HG02759 (cell line): ENCODE data around the gene NEUROG3.
"Not testable (repeated sequence)": the region's sequence is repeated elsewhere in the genome, so short reads cannot be mapped to it uniquely, and the experiment has no call there.

Experiments
- ATAC-seq: cut with Tn5 transposase; IDR thresholded peaks from one replicate; pipeline ENCODE4 v1.9.1; 2021; ENCODE audit warnings: mild to moderate bottlenecking, moderate library complexity; ENCODE audit not compliant: unreplicated experiment

The NEUROG3 gene

DNA sequence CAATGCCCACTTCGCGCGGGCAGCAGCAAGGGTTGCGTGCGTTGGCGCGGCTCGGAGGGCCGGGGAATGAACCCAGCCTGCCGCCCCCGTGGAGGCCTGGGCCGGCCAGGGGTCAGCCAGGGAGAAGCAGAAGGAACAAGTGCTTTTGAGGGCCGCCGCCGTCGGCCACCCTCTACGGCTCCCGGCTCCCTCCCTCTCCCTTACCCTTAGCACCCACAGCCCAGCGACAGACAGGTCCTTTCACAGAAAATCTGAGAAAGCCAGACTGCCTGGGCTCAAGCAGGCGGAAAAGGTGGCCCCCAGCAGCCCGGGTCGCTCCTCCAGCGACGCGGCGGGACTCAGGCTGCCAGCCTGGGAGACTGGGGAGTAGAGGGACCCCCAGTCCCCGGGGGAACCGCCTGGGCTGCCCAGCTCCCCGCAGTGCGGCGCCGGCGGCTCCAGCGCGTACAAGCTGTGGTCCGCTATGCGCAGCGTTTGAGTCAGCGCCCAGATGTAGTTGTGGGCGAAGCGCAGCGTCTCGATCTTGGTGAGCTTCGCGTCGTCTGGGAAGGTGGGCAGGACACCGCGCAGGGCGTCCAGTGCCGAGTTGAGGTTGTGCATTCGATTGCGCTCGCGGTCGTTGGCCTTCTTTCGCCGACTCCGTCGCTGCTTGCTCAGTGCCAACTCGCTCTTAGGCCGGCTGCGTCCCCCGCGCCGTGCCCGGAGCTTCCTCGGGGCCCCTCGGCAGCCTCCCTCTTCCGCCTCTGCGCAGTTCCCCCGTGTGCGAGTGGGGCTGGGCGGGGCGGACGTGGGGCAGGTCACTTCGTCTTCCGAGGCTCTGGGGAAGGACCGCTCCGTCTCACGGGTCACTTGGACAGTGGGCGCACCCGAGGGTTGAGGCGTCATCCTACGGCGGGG is 815 bp downstream of the NEUROG3 start:
- ATAC-seq: no peak

DNA sequence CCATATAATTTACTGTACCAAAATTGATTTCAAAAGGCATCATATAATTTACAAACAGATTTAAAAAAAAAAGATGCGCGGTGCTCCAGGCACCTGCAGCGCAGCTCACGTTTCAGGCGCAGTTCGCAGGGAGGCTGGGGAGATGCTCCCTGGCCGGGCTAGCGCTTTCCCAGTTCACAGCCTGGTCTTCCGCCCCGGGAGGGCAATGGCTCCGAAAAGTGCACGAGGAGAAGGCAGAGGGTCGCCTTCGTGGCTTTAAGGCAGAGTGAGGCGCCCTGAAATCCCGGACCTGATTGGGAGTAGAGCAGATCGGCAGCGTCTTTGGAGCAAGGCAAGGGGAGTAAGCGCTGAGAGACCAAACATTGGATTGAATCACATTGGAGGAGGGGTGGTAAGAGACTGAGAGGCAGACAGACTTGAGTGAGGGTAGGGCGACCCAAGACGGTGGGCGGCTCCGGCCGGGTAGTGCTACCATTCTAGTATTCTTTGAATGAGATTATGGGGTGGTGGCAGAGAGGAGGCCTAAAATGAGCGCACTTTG is 1.5 kb downstream of the NEUROG3 start:
- no peak for ATAC-seq

DNA sequence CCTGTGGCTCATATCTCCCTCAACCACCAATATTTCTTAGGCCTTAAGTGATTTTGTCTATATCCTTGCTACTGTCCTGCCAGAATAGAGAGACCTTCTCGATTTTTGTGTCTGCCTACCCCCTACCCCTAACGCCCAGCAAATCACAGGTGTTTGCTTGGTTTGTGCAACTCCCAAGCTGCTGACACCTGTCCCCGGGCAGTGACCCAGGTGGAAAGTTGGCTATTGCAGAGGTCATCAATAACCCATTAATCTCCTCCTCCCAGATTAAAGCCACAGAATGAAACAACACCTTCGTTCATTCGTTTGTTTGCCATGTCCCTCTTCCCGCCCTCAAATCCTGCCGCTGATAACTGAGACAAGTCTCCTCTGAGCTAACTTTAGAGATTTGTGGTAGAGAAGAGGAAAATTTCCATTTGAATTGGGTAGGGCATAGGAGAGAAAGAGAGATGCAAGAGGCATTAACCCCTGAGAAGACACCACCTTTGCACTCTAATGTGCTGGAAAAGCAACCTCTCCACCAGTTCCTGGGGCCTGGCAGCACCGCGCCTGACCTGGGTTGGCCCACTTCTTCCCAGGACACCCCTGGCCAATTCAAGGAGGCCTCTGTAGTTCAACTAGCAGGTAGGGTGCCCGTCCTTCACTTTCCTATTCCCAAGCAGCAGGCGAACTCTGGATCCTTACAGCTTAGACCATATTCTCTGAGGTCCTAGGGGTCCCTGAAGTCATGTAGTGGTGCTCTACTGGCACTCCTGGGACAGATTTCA is 3.0 kb downstream of the NEUROG3 start:
- no peak for ATAC-seq

DNA sequence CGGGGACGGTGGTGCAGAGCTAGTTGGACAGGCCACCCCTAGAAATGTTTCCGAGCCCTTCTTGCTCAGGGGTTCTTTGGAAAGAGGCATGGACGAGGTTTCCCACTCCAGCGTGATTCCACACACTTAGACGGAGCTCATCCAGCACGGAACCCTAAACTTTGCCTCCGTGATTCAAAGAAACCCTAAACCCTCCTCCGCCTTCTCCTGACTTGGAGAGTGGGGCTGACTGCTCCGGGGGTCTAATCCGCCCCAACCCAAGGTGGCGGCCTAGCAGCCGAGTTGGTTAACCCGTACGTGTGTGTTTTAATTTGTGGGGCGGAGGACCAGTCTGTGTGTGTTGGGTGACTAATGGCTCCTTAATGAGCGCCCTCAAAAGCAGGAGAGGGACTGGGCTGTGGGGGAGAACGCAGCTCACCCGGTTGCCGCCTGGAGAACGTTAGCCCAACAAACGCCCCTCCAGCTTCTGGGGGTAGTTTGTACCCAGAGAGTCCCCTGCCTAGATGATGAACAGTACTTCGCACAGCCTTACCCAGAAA is 3.8 kb downstream of the NEUROG3 start:
- no peak for ATAC-seq

DNA sequence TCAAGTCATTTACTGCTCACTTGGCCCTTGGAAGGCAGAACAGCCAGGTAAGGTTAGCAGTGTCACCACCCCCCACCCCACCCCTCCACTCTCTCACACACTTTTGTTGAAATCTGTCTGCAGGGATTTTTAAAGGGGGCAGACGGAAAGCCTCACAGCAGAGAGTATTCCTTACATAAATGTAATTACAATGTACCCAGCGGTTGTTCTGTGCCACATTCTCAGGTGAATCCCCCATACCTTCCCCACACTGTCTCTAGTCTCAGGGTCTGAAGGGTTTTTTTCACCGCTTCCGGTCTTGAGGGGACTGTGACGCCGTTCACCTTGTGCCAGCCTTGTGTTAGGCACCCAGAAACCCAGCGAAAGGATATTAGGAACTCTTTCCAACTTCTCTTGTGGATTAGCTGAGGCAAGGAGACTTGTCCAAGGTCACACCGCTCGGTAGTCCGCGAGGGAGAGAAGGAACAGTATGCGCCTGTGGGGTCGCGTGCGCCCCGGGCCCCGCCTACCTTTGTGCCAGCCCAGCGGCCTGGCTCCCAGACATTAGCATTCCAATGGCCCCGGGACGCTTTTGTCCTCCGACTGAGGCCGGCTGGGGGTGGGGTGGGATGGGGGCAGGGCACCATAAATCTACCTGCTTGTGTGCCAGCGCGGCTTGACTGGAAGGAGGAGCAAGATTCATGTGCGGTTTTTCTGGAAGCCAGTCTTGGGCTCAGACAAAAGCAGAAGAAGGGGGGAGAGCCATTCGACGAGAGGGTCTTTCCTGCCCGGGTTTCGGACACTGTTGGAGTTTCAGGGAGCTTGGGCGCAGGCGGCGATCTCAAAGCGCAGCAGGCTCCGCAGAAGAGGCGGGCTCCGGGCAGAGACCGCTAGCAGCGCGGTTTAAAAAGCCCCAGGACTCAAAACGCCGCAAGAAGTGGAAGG is 4.5 kb downstream of the NEUROG3 start:
- ATAC-seq: no peak

DNA sequence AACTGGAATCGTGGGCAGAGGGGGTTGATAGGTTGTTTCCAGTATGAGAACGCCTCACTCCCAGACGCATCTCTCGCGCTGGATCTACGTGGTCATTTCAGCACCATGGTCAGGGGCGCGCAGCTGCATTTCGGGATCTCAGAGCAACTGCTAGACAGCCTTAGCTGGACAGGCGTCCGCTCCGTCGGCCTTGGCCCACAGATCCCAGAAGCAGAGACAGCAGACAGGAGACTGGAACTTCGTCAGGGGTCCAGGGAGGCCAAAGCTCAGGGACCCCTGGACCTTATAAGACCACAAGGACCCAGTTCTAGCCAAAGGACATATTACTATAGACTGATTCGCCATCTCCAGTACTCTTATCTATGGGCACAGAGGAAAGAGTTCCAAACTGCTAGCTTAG is 5.3 kb downstream of the NEUROG3 start:
- ATAC-seq: no peak

DNA sequence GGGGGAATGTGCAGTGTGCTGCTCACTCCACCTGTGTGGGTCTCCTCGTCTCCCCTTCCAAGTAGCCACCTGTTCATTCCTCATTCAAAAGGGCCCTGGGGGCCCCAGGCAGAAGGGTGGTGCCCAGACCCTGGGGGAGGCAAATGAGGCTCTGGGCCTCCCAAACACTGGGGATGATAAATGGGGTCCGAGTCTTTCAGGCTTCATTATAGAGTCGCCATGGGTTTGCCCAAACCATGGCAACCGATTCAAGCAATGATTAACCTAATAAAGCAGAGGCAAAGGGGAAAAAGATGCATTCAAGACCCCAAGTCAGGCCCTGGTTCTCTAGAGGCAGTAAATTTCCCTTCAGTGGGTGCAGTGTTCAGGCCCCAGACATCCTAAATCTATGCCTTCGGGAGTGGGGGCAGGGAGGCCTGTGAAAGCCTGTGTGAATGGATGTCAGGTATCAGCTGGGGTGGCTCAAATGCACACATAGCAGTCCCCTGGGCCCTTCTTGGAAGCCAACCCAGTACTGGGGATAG is 10.4 kb downstream of the NEUROG3 start:
- no peak for ATAC-seq

DNA sequence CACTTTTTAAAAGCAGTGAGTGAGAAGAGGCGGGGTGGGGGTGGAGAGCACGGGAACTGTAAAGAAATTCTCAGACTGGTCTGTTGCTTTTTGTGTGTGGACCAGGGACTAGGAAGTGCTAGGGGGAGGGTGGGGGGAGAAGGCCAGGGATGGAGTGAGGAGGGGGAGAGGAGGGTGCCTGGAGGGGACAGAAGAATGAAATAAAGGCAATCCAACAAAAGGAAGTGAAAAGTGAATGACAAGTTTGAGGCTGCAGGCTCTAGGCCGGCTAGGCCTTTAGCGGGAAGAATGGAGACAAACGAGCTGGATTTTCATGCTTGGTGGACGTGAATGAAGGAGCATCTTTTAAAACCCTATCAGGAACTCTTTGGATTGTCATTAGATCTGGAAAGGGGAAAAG is 13.7 kb downstream of the NEUROG3 start:
- ATAC-seq: no peak

DNA sequence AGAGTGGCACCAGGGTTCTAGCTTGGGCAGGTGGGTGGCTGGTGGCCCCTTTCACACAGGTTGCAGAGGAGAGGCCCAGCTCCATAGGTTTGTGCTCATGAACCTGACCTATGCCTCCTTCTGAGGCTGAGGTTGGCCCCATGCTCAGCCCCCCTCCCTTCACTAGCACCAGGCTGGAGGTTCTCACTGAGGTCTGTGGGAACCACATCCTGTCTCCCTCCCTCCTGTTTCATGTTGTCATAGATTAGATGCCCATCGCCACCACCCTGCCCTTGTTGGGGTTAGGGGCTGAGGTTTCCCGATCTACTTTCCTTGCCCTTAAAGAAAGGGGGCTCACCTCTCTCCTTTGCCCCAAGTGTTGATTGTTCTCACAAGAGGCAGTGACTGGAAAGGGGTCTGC is 14.7 kb downstream of the NEUROG3 start:
- no peak for ATAC-seq

DNA sequence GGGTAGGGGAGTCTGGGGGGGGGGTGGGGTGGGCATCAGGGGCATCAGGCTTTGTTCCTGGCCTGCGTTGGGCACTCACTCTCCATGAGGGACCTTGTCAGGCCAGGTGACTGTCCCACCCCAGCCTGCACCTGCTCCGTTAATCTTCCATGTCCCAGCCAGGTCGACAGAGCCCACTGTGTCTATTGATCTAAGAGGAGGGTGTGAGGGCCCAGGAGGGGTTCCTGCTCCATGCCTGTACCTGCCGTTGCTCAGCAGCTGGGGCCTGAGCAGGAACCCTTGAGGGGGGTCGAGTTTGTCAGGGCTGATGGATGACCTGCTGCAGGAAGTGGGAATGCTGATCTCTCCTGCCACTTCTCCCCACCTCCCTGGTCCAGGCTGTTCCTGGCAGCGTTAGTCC is 18.6 kb downstream of the NEUROG3 start:
- no peak for ATAC-seq

DNA sequence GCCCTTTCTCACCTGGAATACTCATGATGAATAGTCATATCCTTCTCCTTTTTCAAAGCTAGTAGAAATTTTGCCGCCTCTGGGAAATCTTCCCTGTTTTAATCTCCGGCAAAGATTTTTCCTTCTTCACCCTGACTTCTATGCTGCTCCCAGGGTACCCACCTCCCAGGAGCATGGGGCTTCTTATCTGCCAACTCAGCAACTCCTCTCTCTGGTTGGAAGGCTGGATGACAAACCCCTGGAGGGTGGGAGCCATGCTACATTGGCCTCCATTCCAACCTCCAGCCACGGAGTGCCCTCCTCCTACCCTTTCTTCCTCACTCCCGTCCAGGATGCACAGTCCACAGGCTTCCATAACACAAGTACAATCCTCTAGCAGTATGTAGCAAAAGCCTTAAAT is 19.9 kb downstream of the NEUROG3 start:
- ATAC-seq: no peak

DNA sequence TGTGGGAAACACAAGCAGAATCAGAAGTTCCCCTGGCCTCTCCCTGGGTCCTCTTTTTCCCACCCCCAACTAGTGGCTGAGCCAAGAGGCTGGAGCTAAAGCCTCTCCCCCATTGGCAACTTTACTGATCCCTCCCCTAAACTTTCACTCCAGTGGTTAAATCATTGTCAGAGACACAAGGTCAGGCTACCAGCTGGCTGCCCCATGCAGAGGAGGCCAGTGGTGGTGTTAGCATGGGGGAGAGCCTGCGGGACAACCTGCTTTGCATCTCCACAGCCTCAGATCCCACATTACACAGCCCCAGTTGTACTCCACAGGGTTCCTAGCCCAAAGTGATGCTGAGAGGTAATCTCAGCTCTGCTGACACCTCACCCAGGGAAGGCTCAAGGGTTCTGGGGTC is 21.0 kb downstream of the NEUROG3 start:
- no peak for ATAC-seq

DNA sequence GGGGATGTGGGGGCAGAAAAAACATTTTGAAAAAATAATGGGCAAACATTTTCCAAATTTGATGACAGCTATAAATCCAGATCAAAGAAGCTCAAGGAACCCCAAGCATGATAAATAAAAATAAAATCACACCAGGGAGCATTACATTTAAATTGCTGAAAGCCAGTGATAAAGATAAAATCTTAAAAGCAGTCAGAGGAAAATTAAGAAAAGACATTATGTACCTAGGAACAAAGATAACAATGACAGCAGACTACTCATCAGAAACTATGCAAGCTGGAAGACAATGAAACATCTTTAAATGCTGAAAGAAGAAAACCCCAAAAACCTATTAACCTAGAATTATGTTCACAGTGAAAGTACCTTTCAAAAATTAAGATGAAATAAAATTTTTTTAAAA is 23.3 kb downstream of the NEUROG3 start:
- no peak for ATAC-seq

DNA sequence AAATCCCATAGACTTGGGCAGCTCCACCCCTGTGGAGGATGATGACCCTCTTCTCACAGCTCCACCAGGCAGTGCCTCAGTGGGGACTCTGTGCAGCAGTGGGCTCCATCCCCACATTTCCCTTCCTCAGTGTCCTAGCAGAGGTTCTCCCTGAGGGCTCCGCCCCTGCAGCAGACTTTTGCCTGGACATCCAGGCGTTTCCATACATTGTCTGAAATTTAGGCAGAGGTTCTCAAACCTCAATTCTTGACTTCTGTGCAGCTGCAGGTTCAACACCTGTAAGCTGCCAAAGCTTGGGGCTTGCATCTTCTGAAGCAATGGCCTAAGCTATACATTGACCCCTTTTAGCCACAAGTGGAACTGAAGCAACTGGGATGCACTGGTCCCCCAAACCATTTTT is 31.8 kb downstream of the NEUROG3 start:
- no peak for ATAC-seq

DNA sequence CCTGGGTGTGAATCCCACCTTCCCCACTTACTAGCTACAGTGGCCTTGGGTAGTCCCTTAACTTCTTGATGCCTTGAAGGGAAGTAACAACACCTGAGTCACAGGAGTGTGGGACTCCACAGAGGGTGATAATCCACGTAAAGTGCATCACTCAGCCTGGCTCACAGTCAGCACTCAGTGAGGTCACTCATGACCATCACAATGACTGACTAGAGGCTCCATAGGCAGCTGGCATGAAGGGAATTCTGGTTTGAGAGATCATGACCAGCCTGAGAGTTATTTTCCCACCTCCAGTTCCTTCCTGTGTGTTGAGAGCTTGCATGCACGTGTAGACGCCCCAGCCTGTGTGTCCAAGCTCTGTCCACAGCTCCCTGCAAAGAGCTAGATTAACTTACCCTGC is 34.8 kb downstream of the NEUROG3 start:
- no peak for ATAC-seq

DNA sequence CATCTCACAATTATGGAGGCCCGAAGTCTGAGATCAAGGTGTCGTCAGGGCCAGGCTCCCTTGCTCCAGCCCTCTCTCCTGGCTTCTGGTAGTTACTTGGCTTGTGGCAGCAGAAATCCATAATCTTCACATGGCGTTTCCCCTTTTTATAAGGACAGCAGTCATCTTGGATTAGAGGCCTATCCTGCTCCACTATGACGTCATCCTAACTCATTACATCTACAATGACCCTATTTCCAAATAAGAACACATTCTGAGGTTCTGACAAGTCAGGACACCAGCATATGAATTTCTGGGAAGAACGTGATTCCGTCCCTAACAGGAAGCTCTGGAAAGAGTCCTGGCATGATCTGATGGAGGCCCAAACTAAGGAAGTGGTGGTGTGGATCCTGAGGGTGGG is 35.8 kb downstream of the NEUROG3 start:
- no peak for ATAC-seq

DNA sequence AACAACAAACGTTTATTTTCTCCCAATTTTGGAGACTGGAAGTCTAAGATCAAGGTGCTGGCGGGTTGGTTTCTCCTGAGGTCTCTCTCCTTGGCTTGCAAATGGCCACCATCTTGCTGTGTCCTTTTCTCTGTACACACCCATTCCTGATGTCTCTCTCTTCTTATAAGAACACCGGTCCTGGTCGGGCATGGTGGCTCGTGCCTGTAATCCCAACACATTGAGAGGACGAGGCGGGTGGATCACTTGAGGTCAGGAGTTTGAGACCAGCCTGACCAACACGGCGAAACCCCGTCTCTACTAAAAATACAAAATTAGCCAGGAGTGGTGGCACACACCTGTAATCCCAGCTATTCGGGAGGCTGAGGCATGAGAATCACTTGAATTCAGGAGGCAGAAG is 36.7 kb downstream of the NEUROG3 start:
- ATAC-seq: not testable (repeated sequence)

DNA sequence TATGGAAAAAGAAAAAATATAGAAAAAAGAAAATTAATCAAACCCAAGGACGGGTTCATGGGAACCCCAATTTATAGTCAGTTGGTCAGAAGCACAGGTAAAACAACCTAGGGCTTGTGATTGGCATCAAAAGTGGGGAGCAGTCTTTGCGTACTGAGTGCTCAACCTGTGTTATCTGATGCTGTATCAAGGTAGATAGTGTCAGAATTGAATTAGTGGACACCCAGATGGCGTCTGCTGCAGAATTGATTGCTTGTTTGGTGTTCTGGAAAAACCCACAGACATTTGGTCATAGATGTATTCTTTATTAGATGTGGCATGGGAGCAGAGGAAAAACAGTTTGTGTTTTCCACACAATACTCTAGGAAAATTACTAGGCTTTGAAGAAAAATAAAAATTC is 39.6 kb downstream of the NEUROG3 start:
- ATAC-seq: no peak

DNA sequence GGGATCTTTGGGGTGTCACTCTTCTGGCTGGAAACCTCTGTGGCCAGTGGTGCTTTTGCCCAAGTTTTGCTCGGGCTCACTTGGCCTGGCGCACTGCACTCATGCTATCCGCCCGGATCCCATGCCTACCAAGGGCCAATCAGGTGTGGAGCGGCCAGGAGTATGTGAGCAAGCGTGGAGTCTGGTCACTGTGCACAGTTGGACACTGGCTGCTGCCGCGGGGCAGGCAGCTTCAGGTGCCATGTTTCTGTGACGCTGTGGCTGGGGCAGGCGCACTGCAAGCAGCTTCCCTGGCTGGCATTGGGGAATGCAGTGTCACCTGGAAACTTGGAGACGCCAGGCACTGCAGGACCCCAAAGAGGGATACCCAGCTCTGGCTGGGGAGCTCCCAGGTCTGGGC is 45.3 kb downstream of the NEUROG3 start:
- ATAC-seq: no peak
